GM11168 (cell line): ENCODE data around the gene SFTA2.
"Not testable (repeated sequence)": the region's sequence is repeated elsewhere in the genome, so short reads cannot be mapped to it uniquely, and the experiment has no call there.

Experiments used
- in situ Hi-C: fragments of 300-500 bp; cut with MboI; formaldehyde crosslinking; loops from one replicate; pipeline ENCODE4 v1.12.0; 2022; ENCODE audit warnings: low sequenced_read_pairs; ENCODE audit not compliant: unreplicated experiment

Gene SFTA2

GRCh38 chr6:30944051-30944450, 12.1 kb upstream of the SFTA2 start:
- in situ Hi-C loops = no loop called here

- in situ Hi-C loops = no loop called here
These were observed 10.5 kb upstream of the SFTA2 start for GRCh38 chr6:30942338-30943060.

GRCh38 chr6:30940361-30940986, 8.5 kb upstream of the SFTA2 start, which contains the start of gene MUCL3:
TSS of gene MUCL3 (plus strand) at chr6:30940973. CDS start at chr6:30941000, 27 bp downstream.
- in situ Hi-C loops = no loop called here

GRCh38 chr6:30939473-30939872, 7.5 kb upstream of the SFTA2 start:
- in situ Hi-C loops = no loop called here

- in situ Hi-C loops = no loop called here
These were observed 6.8 kb upstream of the SFTA2 start for GRCh38 chr6:30938730-30939129.

GRCh38 chr6:30937265-30937664, 5.3 kb upstream of the SFTA2 start:
- in situ Hi-C loops = no loop called here

GRCh38 chr6:30935018-30935417, 3.0 kb upstream of the SFTA2 start:
- in situ Hi-C loops = no loop called here

- in situ Hi-C loops = no loop called here
These were observed 845 bp upstream of the SFTA2 start for GRCh38 chr6:30932665-30933365.

- in situ Hi-C loops = no loop called here
These were observed 698 bp downstream of the SFTA2 start for GRCh38 chr6:30931272-30931671.

- in situ Hi-C loops = no loop called here
These were observed 1.5 kb downstream of the SFTA2 start for GRCh38 chr6:30930506-30930905.

GRCh38 chr6:30928677-30929076, 3.3 kb downstream of the SFTA2 start:
- in situ Hi-C loops = no loop called here

- in situ Hi-C loops = not testable (repeated sequence)
These were observed 4.9 kb downstream of the SFTA2 start for GRCh38 chr6:30927080-30927479.

GRCh38 chr6:30926644-30927043, 5.3 kb downstream of the SFTA2 start:
- in situ Hi-C loops = no loop called here

GRCh38 chr6:30924040-30924627, 7.8 kb downstream of the SFTA2 start:
- in situ Hi-C loops = not testable (repeated sequence)

GRCh38 chr6:30922447-30922852, 9.5 kb downstream of the SFTA2 start:
- in situ Hi-C loops = no loop called here

GRCh38 chr6:30918670-30919069, 13.3 kb downstream of the SFTA2 start:
- in situ Hi-C loops = loop anchor here (10.0 kb wide), 1 partner anchor 156 kb away; no protein-coding TSS in a partner anchor

- in situ Hi-C loops = loop anchor here (10.0 kb wide), 1 partner anchor 157 kb away; no protein-coding TSS in a partner anchor
These were observed 14.5 kb downstream of the SFTA2 start for GRCh38 chr6:30917487-30917886.

GRCh38 chr6:30917041-30917440, 14.9 kb downstream of the SFTA2 start:
- in situ Hi-C loops = loop anchor here (10.0 kb wide), 1 partner anchor 158 kb away; no protein-coding TSS in a partner anchor

GRCh38 chr6:30915591-30915946, 16.4 kb downstream of the SFTA2 start:
- in situ Hi-C loops = loop anchor here (10.0 kb wide), 1 partner anchor 159 kb away; no protein-coding TSS in a partner anchor

GRCh38 chr6:30914854-30915590, 16.9 kb downstream of the SFTA2 start:
- in situ Hi-C loops = loop anchor here (10.0 kb wide), 1 partner anchor 160 kb away; no protein-coding TSS in a partner anchor
